SK-N-SH (cell line): ENCODE results near the gene CACNA2D3. TPM values are rescaled to one million over a fixed set of nuclear protein-coding genes. Genes with fewer than 3 reads are reported as not detected.

Source experiments
- CTCF ChIA-PET: fragments of 300-600, 350-600 bp; formaldehyde crosslinking; extraction: SDS; loops from one replicate; lab custom pipeline; 2021; lab: Yijun Ruan, JAX
- POLR2A ChIA-PET: fragments of 350-600 bp; sonication (Branson Sonifier 250); formaldehyde crosslinking; extraction: SDS; loops from one replicate; lab custom pipeline; 2020; ENCODE audit warnings: antibody characterized with exemption, inconsistent platforms; lab: Yijun Ruan, JAX
- DNase-seq: peaks from one replicate; pipeline ENCODE4 v3.0.0; 2012
- H2AFZ ChIP-seq: fragments of 200-600 bp; sonication (generic); 2 replicates; pipeline ENCODE4 v1.8.1; 2016; ENCODE audit warnings: antibody characterized with exemption, mild to moderate bottlenecking, low read depth
- H3F3A ChIP-seq: fragments of 200-600 bp; sonication (generic); replicated peaks from 2 replicates; pipeline ENCODE3; 2016; ENCODE audit warnings: antibody characterized with exemption, mild to moderate bottlenecking; ENCODE audit not compliant: insufficient read depth
- H3K27ac ChIP-seq, 2 experiments: fragments of 200-500 bp in 1 of 2; fragments of 200-600 bp in 1 of 2; sonication (Bioruptor generic) in 1 of 2; sonication (generic), shearing (Covaris generic) in 1 of 2; 2 replicates each; pipeline versions ENCODE4 v1.5.1 to v1.6.1; 2014 to 2016; ENCODE audit warnings: low read depth in 2 of 2, inconsistent platforms in 1 of 2, low read length in 1 of 2, mild to moderate bottlenecking in 1 of 2, mixed read lengths in 1 of 2
- H3K27me3 ChIP-seq: fragments of 200-600 bp; sonication (generic), shearing (Covaris generic); 2 replicates; pipeline ENCODE4 v1.6.1; 2016; ENCODE audit warnings: mixed run types; ENCODE audit not compliant: insufficient read depth
- H3K36me3 ChIP-seq, 2 experiments: fragments of 200-500 bp in 1 of 2; fragments of 200-600 bp in 1 of 2; sonication (Bioruptor generic) in 1 of 2; sonication (generic) in 1 of 2; replicated peaks in 1 of 2; 2 replicates each; pipeline versions ENCODE3 to v1.5.1; 2014 to 2016; ENCODE audit warnings: low read length in 1 of 2, mild to moderate bottlenecking in 1 of 2; ENCODE audit not compliant: insufficient read depth in 2 of 2, control insufficient read depth in 1 of 2
- H3K4me1 ChIP-seq, 2 experiments: fragments of 200-500 bp in 1 of 2; fragments of 200-600 bp in 1 of 2; sonication (Bioruptor generic) in 1 of 2; sonication (generic), shearing (Covaris generic) in 1 of 2; 2 replicates each; pipeline versions ENCODE4 v1.5.1 to v1.6.1; 2014 to 2016; ENCODE audit warnings: low read depth in 1 of 2, low read length in 1 of 2, mixed run types in 1 of 2; ENCODE audit not compliant: insufficient read depth in 2 of 2, control insufficient read depth in 1 of 2
- H3K4me2 ChIP-seq: fragments of 200-600 bp; sonication (generic), shearing (Covaris generic); 2 replicates; pipeline ENCODE4 v1.6.1; 2017; ENCODE audit warnings: mixed run types
- H3K4me3 ChIP-seq, 2 experiments: fragments of 200-500 bp in 1 of 2; fragments of 200-600 bp in 1 of 2; sonication (Bioruptor generic) in 1 of 2; sonication (generic), shearing (Covaris generic) in 1 of 2; 2 replicates each; pipeline versions ENCODE4 v1.5.1 to v1.8.1; 2014 to 2016; ENCODE audit warnings: low read depth in 2 of 2, inconsistent platforms in 1 of 2, low read length in 1 of 2, mild to moderate bottlenecking in 1 of 2, mixed read lengths in 1 of 2, moderate library complexity in 1 of 2
- H3K79me2 ChIP-seq: fragments of 200-600 bp; sonication (generic); 2 replicates; pipeline ENCODE4 v1.8.1; 2017; ENCODE audit warnings: mild to moderate bottlenecking; ENCODE audit not compliant: insufficient read depth
- H3K9ac ChIP-seq: fragments of 200-600 bp; sonication (generic); 2 replicates; pipeline ENCODE4 v1.6.1; 2017; ENCODE audit warnings: mixed run types
- H3K9me2 ChIP-seq: fragments of 200-600 bp; sonication (generic); 2 replicates; pipeline ENCODE4 v1.6.1; 2017; ENCODE audit warnings: mixed run types
- H3K9me3 ChIP-seq: fragments of 200-600 bp; sonication (generic); 2 replicates; pipeline ENCODE4 v1.6.1; 2017; ENCODE audit warnings: mixed run types, mild to moderate bottlenecking, moderate library complexity
- H4K20me1 ChIP-seq: fragments of 200-600 bp; sonication (generic); 2 replicates; pipeline ENCODE4 v1.6.1; 2017; ENCODE audit warnings: mild to moderate bottlenecking, mixed run types; ENCODE audit not compliant: insufficient read depth
- GABPA ChIP-seq: IDR thresholded peaks from 2 replicates; pipeline ENCODE4 v1.4.0; 2012; ENCODE audit warnings: low read depth, mild to moderate bottlenecking
- JUND ChIP-seq: IDR thresholded peaks from 2 replicates; pipeline ENCODE4 v1.4.0; 2012
- MEF2A ChIP-seq: IDR thresholded peaks from 2 replicates; pipeline ENCODE4 v1.4.0; 2012; ENCODE audit warnings: low read depth, borderline replicate concordance
- RFX5 ChIP-seq: IDR thresholded peaks from 2 replicates; pipeline ENCODE4 v1.6.1; 2012; ENCODE audit warnings: mild to moderate bottlenecking, improper control_type of control experiment, low read length
- SIN3A ChIP-seq: IDR thresholded peaks from 2 replicates; pipeline ENCODE4 v1.6.1; 2012; ENCODE audit warnings: low read depth, mild to moderate bottlenecking, low read length, moderate library complexity, borderline replicate concordance
- USF1 ChIP-seq: IDR thresholded peaks from 2 replicates; pipeline ENCODE4 v1.4.0; 2012; ENCODE audit warnings: low read depth, borderline replicate concordance
- USF2 ChIP-seq: fragments of 150-350 bp; IDR thresholded peaks from 2 replicates; pipeline ENCODE4 v1.6.1; 2017; ENCODE audit warnings: antibody characterized with exemption, low read length, low read depth, borderline replicate concordance
- WGBS: methylation state at CpG from one replicate; pipeline ENCODE4 v1.1.6; 2017; ENCODE audit warnings: low lambda C conversion rate; 5-methylcytosine and 5-hydroxymethylcytosine counted together
- polyA plus RNA-seq, 3 experiments: library from polyadenylated mRNA; depleted of rRNA; stranded (reverse); fragments of >200 nt; gene quantifications; 2 replicates each; pipeline ENCODE4 v1.2.3, GENCODE V29; 2012

CACNA2D3 gene
- polyA plus RNA-seq, 1 of the 3 experiments (the other 2 are of a cell fraction) = 0.15 TPM

- H3K9me3 ChIP-seq = no peaks in the 10 kb centered on the region
- H4K20me1 ChIP-seq = no peaks in the 10 kb centered on the region
- H3K9ac ChIP-seq = no peak overlapping the region
- no peaks in the 10 kb centered on the region for H3K27me3 ChIP-seq
- TF ChIP-seq MEF2A = no peak
- no peak overlapping the region for H3K27ac ChIP-seq
- ChIA-PET CTCF (no interaction called here), POLR2A (no interaction called here)
- no peak overlapping the region for H2AFZ ChIP-seq
- H3K4me3 ChIP-seq = no peak overlapping the region
- no peaks in the 10 kb centered on the region for H3F3A ChIP-seq
- no peaks in the 10 kb centered on the region for H3K36me3 ChIP-seq
- H3K79me2 ChIP-seq = no peaks in the 10 kb centered on the region
- H3K4me2 ChIP-seq = no peak overlapping the region
- no peaks in the 10 kb centered on the region for H3K9me2 ChIP-seq
- peaks cover 0 to 8% of the 10 kb centered on the region in 2 experiments; a peak in 1 of 4 replicates for H3K4me1 ChIP-seq
- DNase-seq = no peak
- WGBS = 42% methylated on average over 4 of the region's 4 CpGs
Observed at GRCh38 chr3:54604495-54604894, 482.1 kb downstream of the CACNA2D3 start.

- H3K27ac ChIP-seq = no peak overlapping the region
- no peak for TF ChIP-seq USF2
- TF ChIP-seq USF1 = no peak
- no peak overlapping the region for H3K4me3 ChIP-seq
- H2AFZ ChIP-seq = no peak overlapping the region
- H4K20me1 ChIP-seq = no peaks in the 10 kb centered on the region
- H3K9me2 ChIP-seq = no peaks in the 10 kb centered on the region
- no peak overlapping the region for H3K4me2 ChIP-seq
- DNase-seq = no peak
- POLR2A ChIA-PET = no interaction called here
- H3F3A ChIP-seq = no peaks in the 10 kb centered on the region
- H3K9ac ChIP-seq = no peak overlapping the region
- H3K36me3 ChIP-seq = no peaks in the 10 kb centered on the region
- CTCF ChIA-PET = no interaction called here
- no peaks in the 10 kb centered on the region for H3K27me3 ChIP-seq
- H3K4me1 ChIP-seq = no peaks in the 10 kb centered on the region
- H3K9me3 ChIP-seq = no peaks in the 10 kb centered on the region
- no peaks in the 10 kb centered on the region for H3K79me2 ChIP-seq
Observed at GRCh38 chr3:54608041-54608440, 485.7 kb downstream of the CACNA2D3 start.

- POLR2A ChIA-PET = no interaction called here
- H3K27ac ChIP-seq = no peak overlapping the region
- WGBS = 16% methylated on average over 4 of the region's 4 CpGs
Observed at GRCh38 chr3:54619053-54619452, 496.7 kb downstream of the CACNA2D3 start.

More at GRCh38 chr3:54619053-54619452, 496.7 kb downstream of the CACNA2D3 start:
- no peaks in the 10 kb centered on the region for H4K20me1 ChIP-seq
- no peak for DNase-seq
- no peak overlapping the region for H3K9ac ChIP-seq
- H3K27me3 ChIP-seq = no peaks in the 10 kb centered on the region
- H2AFZ ChIP-seq = no peak overlapping the region
- no peak overlapping the region for H3K4me3 ChIP-seq
- no peaks in the 10 kb centered on the region for H3K9me3 ChIP-seq
- H3K4me1 ChIP-seq = peaks cover 0 to 25% of the 10 kb centered on the region in 2 experiments; a peak in 2 of 4 replicates
- H3F3A ChIP-seq = no peaks in the 10 kb centered on the region
- H3K9me2 ChIP-seq = no peaks in the 10 kb centered on the region
- no peak overlapping the region for H3K4me2 ChIP-seq
- CTCF ChIA-PET = interaction anchor here (1.4 kb wide), 1 partner anchor 11 kb away, joined by 4 read pairs; no protein-coding TSS in a partner anchor
- H3K79me2 ChIP-seq = no peaks in the 10 kb centered on the region
- TF ChIP-seq GABPA = no peak
- no peak for TF ChIP-seq RFX5
- no peak for TF ChIP-seq JUND
- no peak for TF ChIP-seq USF1
- TF ChIP-seq SIN3A = no peak
- H3K36me3 ChIP-seq = no peaks in the 10 kb centered on the region
